Uterus (tissue), 4 donors: ENCODE results near the gene CNOT2. TPM values are rescaled to one million over a fixed set of nuclear protein-coding genes. Genes with fewer than 3 reads are reported as not detected.
A peak's percentile ranks its signal among the peaks of the same experiment; 100 is the strongest.

ENCODE experiments used
- DNase-seq, 2 donors: peaks; one replicate each; pipeline ENCODE4 v3.0.0-alpha.2; 2019 to 2020
- H3K27ac ChIP-seq, 2 donors: fragments of 200-600 bp; sonication (generic); 1 replicate in 1 of 2; 2 replicates in 1 of 2; pipeline ENCODE4 v1.5.1; 2016 to 2018
- H3K27me3 ChIP-seq, 2 donors: fragments of 200-600 bp; sonication (generic); one replicate each; pipeline ENCODE4 v1.5.1; 2018 to 2019; ENCODE audit warnings: control low read depth in 1 of 2
- H3K36me3 ChIP-seq, 2 donors: fragments of 200-600 bp; sonication (generic); one replicate each; pipeline ENCODE4 v1.5.1; 2019; ENCODE audit warnings: control low read depth in 1 of 2
- H3K4me1 ChIP-seq, 2 donors: fragments of 200-600 bp; sonication (generic); one replicate each; pipeline ENCODE4 v1.5.1; 2018 to 2019; ENCODE audit warnings: control low read depth in 1 of 2
- H3K4me3 ChIP-seq, 2 donors: fragments of 200-600 bp; sonication (generic); 1 replicate in 1 of 2; 2 replicates in 1 of 2; pipeline ENCODE4 v1.5.1; 2018 to 2019; ENCODE audit warnings: mild to moderate bottlenecking in 1 of 2
- H3K9me3 ChIP-seq, 2 donors: fragments of 200-600 bp; sonication (generic); one replicate each; pipeline ENCODE4 v1.5.1; 2019; ENCODE audit warnings: control low read depth in 1 of 2
- POLR2A ChIP-seq, 2 donors: fragments of 450-650 bp; IDR thresholded peaks; one replicate each; pipeline ENCODE4 v1.6.1; 2016; ENCODE audit warnings: antibody characterized with exemption in 2 of 2, mild to moderate bottlenecking in 1 of 2, moderate library complexity in 1 of 2
- intact Hi-C: fragments of 100-400 bp; cut with DNase I; formaldehyde crosslinking; loops from one replicate; pipeline ENCODE4 v1.15.1; 2023; ENCODE audit warnings: low total_unique reads
- total RNA-seq, 4 donors: library from RNA; depleted of rRNA in 3 of 4; stranded (reverse); fragments of >200 nt in 3 of 4; gene quantifications; one replicate each; pipeline versions ENCODE4 v1.1.0 to v1.2.4, GENCODE V29; 2014 to 2023
- TF ChIP-seq, protein P1 (sequence below), 4 experiments: fragments of 200-600 bp in 2 of 4; fragments of 450-650 bp in 2 of 4; sonication (generic) in 2 of 4; IDR thresholded peaks; one replicate each; pipeline ENCODE4 v1.5.1; 2016 to 2019; ENCODE audit warnings: antibody characterized with exemption in 4 of 4, mild to moderate bottlenecking in 2 of 4, moderate library complexity in 1 of 4
- donor health status: DM: yes; HTN: yes; CAD: no.

The CNOT2 gene, protein sequence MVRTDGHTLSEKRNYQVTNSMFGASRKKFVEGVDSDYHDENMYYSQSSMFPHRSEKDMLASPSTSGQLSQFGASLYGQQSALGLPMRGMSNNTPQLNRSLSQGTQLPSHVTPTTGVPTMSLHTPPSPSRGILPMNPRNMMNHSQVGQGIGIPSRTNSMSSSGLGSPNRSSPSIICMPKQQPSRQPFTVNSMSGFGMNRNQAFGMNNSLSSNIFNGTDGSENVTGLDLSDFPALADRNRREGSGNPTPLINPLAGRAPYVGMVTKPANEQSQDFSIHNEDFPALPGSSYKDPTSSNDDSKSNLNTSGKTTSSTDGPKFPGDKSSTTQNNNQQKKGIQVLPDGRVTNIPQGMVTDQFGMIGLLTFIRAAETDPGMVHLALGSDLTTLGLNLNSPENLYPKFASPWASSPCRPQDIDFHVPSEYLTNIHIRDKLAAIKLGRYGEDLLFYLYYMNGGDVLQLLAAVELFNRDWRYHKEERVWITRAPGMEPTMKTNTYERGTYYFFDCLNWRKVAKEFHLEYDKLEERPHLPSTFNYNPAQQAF
- total RNA-seq: 100 to 1,000 TPM in 3 of 4 donors, 10 to 100 TPM in 1; 97.7 to 320 (median 193) TPM

DNA sequence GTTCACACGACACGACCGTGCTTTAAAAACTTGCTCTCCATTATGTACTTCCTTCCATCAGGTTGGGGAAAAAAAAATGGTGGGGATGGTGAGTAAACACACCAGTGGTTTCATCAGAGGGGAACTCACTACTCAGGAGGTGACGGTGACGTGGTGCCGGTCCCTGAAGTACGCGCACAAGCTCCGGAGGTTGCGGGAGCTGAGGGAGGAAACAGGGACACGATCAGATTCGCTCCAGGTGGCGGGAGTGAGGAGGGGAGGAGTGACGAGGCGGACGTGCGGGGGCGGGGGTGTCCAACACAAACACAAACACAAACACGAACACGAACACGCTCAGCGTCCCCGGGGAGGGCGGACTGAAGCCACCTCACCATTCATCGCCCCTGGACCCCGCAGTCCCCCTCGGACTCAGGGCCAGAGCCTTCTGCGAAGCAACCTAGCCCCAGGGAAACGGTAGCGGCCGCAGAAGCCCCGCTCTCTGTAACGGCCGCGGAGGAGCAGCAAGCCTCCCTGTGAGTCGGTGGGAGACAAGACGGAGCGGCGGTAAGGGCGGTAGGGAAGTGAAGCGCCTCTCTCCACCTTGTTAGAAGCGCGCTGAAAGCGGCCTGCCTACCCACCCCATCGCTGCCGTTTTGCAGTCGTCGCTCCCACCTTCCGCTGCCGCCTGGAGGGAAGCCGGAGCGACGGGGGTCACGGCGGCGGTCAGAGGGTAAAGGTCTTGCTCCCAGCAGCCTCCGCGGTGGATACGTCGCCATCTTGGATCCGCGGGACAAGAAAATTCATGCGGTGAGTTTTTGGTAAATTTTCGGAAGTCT lies at the start of gene CNOT2:
CNOT2 (plus strand) TSS at position 739 of the 815 bp plus-strand sequence. CDS start 34,794 bp downstream, outside the sequence.
- peaks cover 0 to 7% of the 10 kb centered on the region in 2 donors for H3K4me1 ChIP-seq
- H3K9me3 ChIP-seq: no peaks in the 10 kb centered on the region
- no peaks in the 10 kb centered on the region for H3K27me3 ChIP-seq
- peak; percentile 89 to 90 for DNase-seq
- intact Hi-C loops: no loop called here
- peak within 1 kb of the TSS; percentile 79 to 95 for H3K4me3 ChIP-seq
- peak in 1 of 2 donors; percentile 48 for TF ChIP-seq POLR2A (IDR thresholded peaks at IDR 0.05)
- TF ChIP-seq, protein P1, sequence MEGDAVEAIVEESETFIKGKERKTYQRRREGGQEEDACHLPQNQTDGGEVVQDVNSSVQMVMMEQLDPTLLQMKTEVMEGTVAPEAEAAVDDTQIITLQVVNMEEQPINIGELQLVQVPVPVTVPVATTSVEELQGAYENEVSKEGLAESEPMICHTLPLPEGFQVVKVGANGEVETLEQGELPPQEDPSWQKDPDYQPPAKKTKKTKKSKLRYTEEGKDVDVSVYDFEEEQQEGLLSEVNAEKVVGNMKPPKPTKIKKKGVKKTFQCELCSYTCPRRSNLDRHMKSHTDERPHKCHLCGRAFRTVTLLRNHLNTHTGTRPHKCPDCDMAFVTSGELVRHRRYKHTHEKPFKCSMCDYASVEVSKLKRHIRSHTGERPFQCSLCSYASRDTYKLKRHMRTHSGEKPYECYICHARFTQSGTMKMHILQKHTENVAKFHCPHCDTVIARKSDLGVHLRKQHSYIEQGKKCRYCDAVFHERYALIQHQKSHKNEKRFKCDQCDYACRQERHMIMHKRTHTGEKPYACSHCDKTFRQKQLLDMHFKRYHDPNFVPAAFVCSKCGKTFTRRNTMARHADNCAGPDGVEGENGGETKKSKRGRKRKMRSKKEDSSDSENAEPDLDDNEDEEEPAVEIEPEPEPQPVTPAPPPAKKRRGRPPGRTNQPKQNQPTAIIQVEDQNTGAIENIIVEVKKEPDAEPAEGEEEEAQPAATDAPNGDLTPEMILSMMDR (IDR thresholded peaks at IDR 0.05): no peak
- H3K27ac ChIP-seq: peak within 1 kb of the TSS; percentile 96 to 97
- H3K36me3 ChIP-seq: no peaks in the 10 kb centered on the region

- H3K9me3 ChIP-seq: no peaks in the 10 kb centered on the region
- no peaks in the 10 kb centered on the region for H3K36me3 ChIP-seq
- H3K27me3 ChIP-seq: no peaks in the 10 kb centered on the region
- DNase-seq: no peak
- intact Hi-C loops: no loop called here
- H3K4me3 ChIP-seq: no peak overlapping the region
- TF ChIP-seq, protein P1 (IDR thresholded peaks at IDR 0.05): no peak
- no peak for TF ChIP-seq POLR2A (IDR thresholded peaks at IDR 0.05)
- no peaks in the 10 kb centered on the region for H3K4me1 ChIP-seq
- H3K27ac ChIP-seq: no peak overlapping the region
Measured at GRCh38 chr12:70194076-70194475, 49.2 kb upstream of the CNOT2 start.

GRCh38 chr12:70196811-70197281 lies 46.4 kb upstream of the CNOT2 start:
- no peaks in the 10 kb centered on the region for H3K9me3 ChIP-seq
- intact Hi-C loops: no loop called here
- H3K27ac ChIP-seq: no peak overlapping the region
- no peaks in the 10 kb centered on the region for H3K4me1 ChIP-seq
- DNase-seq: no peak
- no peak overlapping the region for H3K4me3 ChIP-seq
- TF ChIP-seq POLR2A (IDR thresholded peaks at IDR 0.05): no peak
- TF ChIP-seq, protein P1 (IDR thresholded peaks at IDR 0.05): no peak
- H3K36me3 ChIP-seq: no peaks in the 10 kb centered on the region
- H3K27me3 ChIP-seq: no peaks in the 10 kb centered on the region

DNA sequence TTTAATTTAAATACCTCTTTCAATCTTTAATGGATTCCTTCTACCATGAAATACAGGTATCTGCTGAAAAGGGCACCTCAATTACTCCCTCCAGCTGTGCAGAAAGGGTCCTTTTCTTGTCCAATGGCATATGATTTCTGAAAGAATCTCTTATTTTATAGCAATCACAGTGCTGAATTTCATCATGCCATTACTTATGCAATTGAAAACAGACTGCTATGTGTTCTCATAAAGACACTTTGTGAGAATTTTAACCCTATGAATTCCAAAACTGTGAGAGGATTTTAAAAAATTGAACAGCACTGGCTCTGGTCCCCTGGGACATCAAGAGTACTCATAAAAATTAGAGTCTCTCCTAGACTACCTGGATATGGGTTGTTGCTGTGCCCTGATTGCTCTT lies 45.9 kb upstream of the CNOT2 start:
- no peak overlapping the region for H3K27ac ChIP-seq
- no peaks in the 10 kb centered on the region for H3K4me1 ChIP-seq
- no peak overlapping the region for H3K4me3 ChIP-seq
- no peaks in the 10 kb centered on the region for H3K36me3 ChIP-seq
- DNase-seq: no peak
- no peaks in the 10 kb centered on the region for H3K9me3 ChIP-seq
- intact Hi-C loops: no loop called here
- no peak for TF ChIP-seq POLR2A (IDR thresholded peaks at IDR 0.05)
- TF ChIP-seq, protein P1 (IDR thresholded peaks at IDR 0.05): no peak
- no peaks in the 10 kb centered on the region for H3K27me3 ChIP-seq
